GM23338 (cell line): ENCODE measurements around the gene CYB5A. TPM values are rescaled to one million over a fixed set of nuclear protein-coding genes. Genes with fewer than 3 reads are reported as not detected.

Experiments
- ATAC-seq: fragments of 200-7000 bp; cut with Tn5 transposase; 3 replicates; pipeline ENCODE4 v1.9.1; 2020
- DNase-seq: peaks from one replicate; pipeline ENCODE4 v3.0.0-alpha.2; 2015; ENCODE audit warnings: low spot score
- H2AFZ ChIP-seq: fragments of 200-600 bp; sonication (generic); 2 replicates; pipeline ENCODE4 v1.8.0; 2016; ENCODE audit warnings: antibody characterized with exemption, mild to moderate bottlenecking, moderate library complexity
- H3F3A ChIP-seq: fragments of 200-600 bp; sonication (generic); replicated peaks from 2 replicates; pipeline ENCODE4 v1.8.0; 2017; ENCODE audit warnings: antibody characterized with exemption, mixed run types, low read depth
- H3K27ac ChIP-seq: fragments of 200-600 bp; sonication (generic); 2 replicates; pipeline ENCODE4 v1.6.1; 2016; ENCODE audit warnings: low read depth
- H3K27me3 ChIP-seq: fragments of 200-600 bp; sonication (generic); 2 replicates; pipeline ENCODE4 v1.8.0; 2016; ENCODE audit warnings: mild to moderate bottlenecking, mixed run types, moderate library complexity; ENCODE audit not compliant: insufficient read depth
- H3K36me3 ChIP-seq: fragments of 200-600 bp; sonication (generic); 2 replicates; pipeline ENCODE4 v1.8.0; 2016; ENCODE audit warnings: mild to moderate bottlenecking; ENCODE audit not compliant: insufficient read depth
- H3K4me1 ChIP-seq: fragments of 200-600 bp; sonication (generic); 2 replicates; pipeline ENCODE4 v1.8.0; 2016; ENCODE audit warnings: mild to moderate bottlenecking, moderate library complexity; ENCODE audit not compliant: insufficient read depth
- H3K4me2 ChIP-seq: fragments of 200-600 bp; sonication (generic); 2 replicates; pipeline ENCODE4 v1.7.1; 2017; ENCODE audit warnings: mixed run types
- H3K4me3 ChIP-seq: fragments of 200-600 bp; sonication (generic); 2 replicates; pipeline ENCODE4 v1.6.1; 2016; ENCODE audit warnings: mixed run types
- H3K79me2 ChIP-seq: fragments of 200-600 bp; sonication (generic); replicated peaks from 2 replicates; pipeline ENCODE4 v1.8.0; 2017; ENCODE audit warnings: mild to moderate bottlenecking; ENCODE audit not compliant: insufficient read depth
- H3K9me2 ChIP-seq: fragments of 200-600 bp; sonication (generic); 2 replicates; pipeline ENCODE4 v1.8.0; 2017; ENCODE audit not compliant: insufficient read depth
- H4K20me1 ChIP-seq: fragments of 200-600 bp; sonication (generic); replicated peaks from 2 replicates; pipeline ENCODE4 v1.8.0; 2017; ENCODE audit warnings: mild to moderate bottlenecking; ENCODE audit not compliant: insufficient read depth
- H3K27ac Mint-ChIP-seq: 2 replicates; pipeline ENCODE4 v1.8.0; 2020; ENCODE audit warnings: inconsistent platforms, mild to moderate bottlenecking, moderate library complexity, mixed read lengths
- H3K27me3 Mint-ChIP-seq: 3 replicates; pipeline ENCODE4 v1.8.0; 2022; ENCODE audit warnings: low read depth, mild to moderate bottlenecking, moderate library complexity, mixed read lengths, inconsistent platforms; ENCODE audit not compliant: insufficient read depth, poor library complexity
- H3K36me3 Mint-ChIP-seq: 3 replicates; pipeline ENCODE4 v1.8.0; 2021; ENCODE audit warnings: low read depth, mild to moderate bottlenecking, inconsistent platforms, moderate library complexity, mixed read lengths
- H3K4me1 Mint-ChIP-seq: 3 replicates; pipeline ENCODE4 v1.8.0; 2020; ENCODE audit warnings: mild to moderate bottlenecking, inconsistent platforms, mixed read lengths
- H3K4me3 Mint-ChIP-seq: 3 replicates; pipeline ENCODE4 v1.8.0; 2021; ENCODE audit warnings: moderate library complexity, mild to moderate bottlenecking, inconsistent platforms, mixed read lengths
- H3K9me3 Mint-ChIP-seq: 3 replicates; pipeline ENCODE4 v1.8.0; 2020; ENCODE audit warnings: moderate library complexity, mild to moderate bottlenecking, inconsistent platforms, mixed read lengths
- CREB1 ChIP-seq: fragments of 250-450 bp; sonication (Bioruptor Pico); IDR thresholded peaks from 2 replicates; pipeline ENCODE4 v1.5.0; 2020; ENCODE audit warnings: low read depth, mild to moderate bottlenecking, moderate library complexity
- JUNB ChIP-seq: IDR thresholded peaks from one replicate; pipeline ENCODE4 v1.6.1; 2016; ENCODE audit warnings: antibody characterized with exemption; ENCODE audit not compliant: unreplicated experiment
- NANOG ChIP-seq: IDR thresholded peaks from 2 replicates; pipeline ENCODE4 v1.6.1; 2016; ENCODE audit warnings: antibody characterized with exemption, borderline replicate concordance
- POLR2AphosphoS5 ChIP-seq: IDR thresholded peaks from 2 replicates; pipeline ENCODE4 v1.6.1; 2016; ENCODE audit warnings: antibody characterized with exemption, low read depth
- STAT1 ChIP-seq: IDR thresholded peaks from one replicate; pipeline ENCODE4 v1.6.1; 2016; ENCODE audit warnings: antibody characterized with exemption; ENCODE audit not compliant: unreplicated experiment
- ZNF114 ChIP-seq: fragments of 250-450 bp; sonication (Bioruptor Pico); IDR thresholded peaks from 2 replicates; pipeline ENCODE4 v1.5.0; 2020; ENCODE audit warnings: mild to moderate bottlenecking, moderate library complexity
- ZNF331 ChIP-seq: fragments of 250-450 bp; sonication (Bioruptor Pico); IDR thresholded peaks from 2 replicates; pipeline ENCODE4 v1.5.0; 2020; ENCODE audit warnings: low read depth, mild to moderate bottlenecking, moderate library complexity
- polyA plus RNA-seq: library from polyadenylated mRNA; unstranded; fragments of >200 nt; fragmentation: Nextera tagmentation; extraction: Ambion mirVana; gene quantifications from 2 replicates; pipeline ENCODE4 v1.2.1, GENCODE V29; 2016
- total RNA-seq: library from RNA; depleted of rRNA; stranded (reverse); fragments of >200 nt; shearing (Covaris generic); gene quantifications from 2 replicates; pipeline ENCODE4 v1.2.3, GENCODE V29; 2014
- TF ChIP-seq, protein P1 (sequence below): IDR thresholded peaks from 2 replicates; pipeline ENCODE4 v1.6.1; 2016; ENCODE audit warnings: antibody characterized with exemption
- TF ChIP-seq, protein P2 (sequence below): IDR thresholded peaks from one replicate; pipeline ENCODE4 v1.6.1; 2018; ENCODE audit warnings: antibody characterized with exemption; ENCODE audit not compliant: unreplicated experiment
- TF ChIP-seq, protein P3 (sequence below), 2 experiments: fragments of 200-600 bp in 1 of 2; sonication (generic) in 1 of 2; conservative IDR thresholded peaks; 2 replicates each; pipeline versions ENCODE4 v1.5.1 to v1.6.1; 2016 to 2017; ENCODE audit warnings: antibody characterized with exemption in 2 of 2, low read depth in 2 of 2, mild to moderate bottlenecking in 2 of 2, moderate library complexity in 1 of 2

CYB5A gene
- total and polyA plus RNA-seq, 2 experiments from 2014 or later, result 136 to 283 TPM

DNA sequence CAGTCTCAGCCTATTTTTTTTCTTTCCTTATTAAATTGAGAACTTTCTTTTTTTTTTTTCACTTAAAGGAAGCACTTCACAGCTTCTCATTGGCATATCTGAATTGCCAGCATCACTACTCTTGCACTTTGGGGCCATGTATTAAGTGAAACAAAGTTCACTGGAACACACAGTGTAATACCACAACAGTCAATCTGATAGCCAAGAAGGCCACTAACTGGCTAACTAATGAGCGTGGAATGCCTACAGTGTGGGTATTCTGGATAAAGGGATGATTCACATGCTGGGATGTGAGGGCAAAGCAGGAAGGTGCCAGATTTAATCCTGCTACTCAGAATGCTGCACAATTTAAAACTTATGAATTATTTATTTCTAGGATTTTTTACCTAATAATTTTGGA lies 12.2 kb upstream of the CYB5A start:
- H3K4me3 ChIP-seq, result no peak overlapping the region
- H3K27me3 ChIP-seq, result no peaks in the 10 kb centered on the region
- no peaks in the 10 kb centered on the region for H3F3A ChIP-seq
- ATAC-seq (no peak), DNase-seq (no peak)
- H3K79me2 ChIP-seq, result no peaks in the 10 kb centered on the region
- no peak overlapping the region for H3K4me2 ChIP-seq
- no peak overlapping the region for H2AFZ ChIP-seq
- H3K4me1 Mint-ChIP-seq, result peaks cover 4% of the 10 kb centered on the region; the same call in 2 of the 3 replicates
- no peaks in the 10 kb centered on the region for H3K9me2 ChIP-seq
- no peaks in the 10 kb centered on the region for H3K4me1 ChIP-seq
- H3K27me3 Mint-ChIP-seq, result no peaks in the 10 kb centered on the region
- 0 out of 2 replicates have a peak, but pooled peaks cover 4% of the 10 kb centered on the region for H3K36me3 ChIP-seq
- H3K36me3 Mint-ChIP-seq, result peaks cover 9% of the 10 kb centered on the region; the same call in 2 of the 3 replicates
- no peak overlapping the region for H3K27ac Mint-ChIP-seq
- no peaks in the 10 kb centered on the region for H4K20me1 ChIP-seq
- no peak overlapping the region for H3K4me3 Mint-ChIP-seq
- H3K27ac ChIP-seq, result no peak overlapping the region
- peaks cover 9% of the 10 kb centered on the region; the same call in 2 of the 3 replicates for H3K9me3 Mint-ChIP-seq
- TF ChIP-seq CREB1 (CRISPR knock-in tag), result no peak
- no peak for TF ChIP-seq ZNF114 (CRISPR knock-in tag)
- no peak for TF ChIP-seq NANOG
- TF ChIP-seq POLR2AphosphoS5, result no peak
- TF ChIP-seq, protein P1, sequence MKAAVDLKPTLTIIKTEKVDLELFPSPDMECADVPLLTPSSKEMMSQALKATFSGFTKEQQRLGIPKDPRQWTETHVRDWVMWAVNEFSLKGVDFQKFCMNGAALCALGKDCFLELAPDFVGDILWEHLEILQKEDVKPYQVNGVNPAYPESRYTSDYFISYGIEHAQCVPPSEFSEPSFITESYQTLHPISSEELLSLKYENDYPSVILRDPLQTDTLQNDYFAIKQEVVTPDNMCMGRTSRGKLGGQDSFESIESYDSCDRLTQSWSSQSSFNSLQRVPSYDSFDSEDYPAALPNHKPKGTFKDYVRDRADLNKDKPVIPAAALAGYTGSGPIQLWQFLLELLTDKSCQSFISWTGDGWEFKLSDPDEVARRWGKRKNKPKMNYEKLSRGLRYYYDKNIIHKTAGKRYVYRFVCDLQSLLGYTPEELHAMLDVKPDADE, result no peak

DNA sequence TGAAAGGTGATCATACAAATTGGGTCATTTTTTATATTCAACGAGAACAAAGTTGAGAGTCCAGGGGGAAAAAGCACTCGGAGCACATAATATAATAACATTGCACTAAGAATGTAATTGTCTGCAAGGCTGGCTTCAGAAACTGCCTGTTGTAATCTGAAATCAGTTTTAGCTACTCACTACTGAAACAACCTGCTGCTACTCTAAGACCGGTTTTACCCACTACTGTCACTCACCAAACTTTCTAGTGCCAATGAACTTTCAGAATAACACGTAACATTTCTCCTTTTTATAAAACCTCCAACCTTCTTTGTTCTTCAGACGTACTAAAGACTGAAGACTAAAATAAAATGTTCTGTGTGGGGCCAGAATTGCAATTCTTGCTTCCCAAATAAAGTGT lies 11.5 kb upstream of the CYB5A start:
- Histone ChIP-seq H4K20me1 (no peaks in the 10 kb centered on the region), H3F3A (no peaks in the 10 kb centered on the region), H3K27ac (no peak overlapping the region), H3K4me3 (no peak overlapping the region), H3K27me3 (no peaks in the 10 kb centered on the region), H2AFZ (no peak overlapping the region), H3K36me3 (0 out of 2 replicates have a peak, but pooled peaks cover 5% of the 10 kb centered on the region), H3K4me1 (no peaks in the 10 kb centered on the region), H3K9me2 (no peaks in the 10 kb centered on the region), H3K4me2 (no peak overlapping the region), H3K79me2 (no peaks in the 10 kb centered on the region)
- Mint-ChIP-seq H3K9me3 (peaks cover 13% of the 10 kb centered on the region; the same call in 2 of the 3 replicates), H3K27me3 (peaks cover 1% of the 10 kb centered on the region), H3K27ac (no peak overlapping the region), H3K36me3 (peaks cover 14% of the 10 kb centered on the region; the same call in 2 of the 3 replicates), H3K4me1 (peaks cover 10% of the 10 kb centered on the region), H3K4me3 (no peak overlapping the region)
- ATAC-seq (no peak), DNase-seq (no peak)
- TF ChIP-seq, protein P1, result no peak
- TF ChIP-seq JUNB (no peak), ZNF114 (CRISPR knock-in tag) (no peak), POLR2AphosphoS5 (no peak), STAT1 (no peak), ZNF331 (CRISPR knock-in tag) (no peak), NANOG (no peak)
- TF ChIP-seq, protein P2, sequence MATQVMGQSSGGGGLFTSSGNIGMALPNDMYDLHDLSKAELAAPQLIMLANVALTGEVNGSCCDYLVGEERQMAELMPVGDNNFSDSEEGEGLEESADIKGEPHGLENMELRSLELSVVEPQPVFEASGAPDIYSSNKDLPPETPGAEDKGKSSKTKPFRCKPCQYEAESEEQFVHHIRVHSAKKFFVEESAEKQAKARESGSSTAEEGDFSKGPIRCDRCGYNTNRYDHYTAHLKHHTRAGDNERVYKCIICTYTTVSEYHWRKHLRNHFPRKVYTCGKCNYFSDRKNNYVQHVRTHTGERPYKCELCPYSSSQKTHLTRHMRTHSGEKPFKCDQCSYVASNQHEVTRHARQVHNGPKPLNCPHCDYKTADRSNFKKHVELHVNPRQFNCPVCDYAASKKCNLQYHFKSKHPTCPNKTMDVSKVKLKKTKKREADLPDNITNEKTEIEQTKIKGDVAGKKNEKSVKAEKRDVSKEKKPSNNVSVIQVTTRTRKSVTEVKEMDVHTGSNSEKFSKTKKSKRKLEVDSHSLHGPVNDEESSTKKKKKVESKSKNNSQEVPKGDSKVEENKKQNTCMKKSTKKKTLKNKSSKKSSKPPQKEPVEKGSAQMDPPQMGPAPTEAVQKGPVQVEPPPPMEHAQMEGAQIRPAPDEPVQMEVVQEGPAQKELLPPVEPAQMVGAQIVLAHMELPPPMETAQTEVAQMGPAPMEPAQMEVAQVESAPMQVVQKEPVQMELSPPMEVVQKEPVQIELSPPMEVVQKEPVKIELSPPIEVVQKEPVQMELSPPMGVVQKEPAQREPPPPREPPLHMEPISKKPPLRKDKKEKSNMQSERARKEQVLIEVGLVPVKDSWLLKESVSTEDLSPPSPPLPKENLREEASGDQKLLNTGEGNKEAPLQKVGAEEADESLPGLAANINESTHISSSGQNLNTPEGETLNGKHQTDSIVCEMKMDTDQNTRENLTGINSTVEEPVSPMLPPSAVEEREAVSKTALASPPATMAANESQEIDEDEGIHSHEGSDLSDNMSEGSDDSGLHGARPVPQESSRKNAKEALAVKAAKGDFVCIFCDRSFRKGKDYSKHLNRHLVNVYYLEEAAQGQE, result no peak
- TF ChIP-seq, protein P3, sequence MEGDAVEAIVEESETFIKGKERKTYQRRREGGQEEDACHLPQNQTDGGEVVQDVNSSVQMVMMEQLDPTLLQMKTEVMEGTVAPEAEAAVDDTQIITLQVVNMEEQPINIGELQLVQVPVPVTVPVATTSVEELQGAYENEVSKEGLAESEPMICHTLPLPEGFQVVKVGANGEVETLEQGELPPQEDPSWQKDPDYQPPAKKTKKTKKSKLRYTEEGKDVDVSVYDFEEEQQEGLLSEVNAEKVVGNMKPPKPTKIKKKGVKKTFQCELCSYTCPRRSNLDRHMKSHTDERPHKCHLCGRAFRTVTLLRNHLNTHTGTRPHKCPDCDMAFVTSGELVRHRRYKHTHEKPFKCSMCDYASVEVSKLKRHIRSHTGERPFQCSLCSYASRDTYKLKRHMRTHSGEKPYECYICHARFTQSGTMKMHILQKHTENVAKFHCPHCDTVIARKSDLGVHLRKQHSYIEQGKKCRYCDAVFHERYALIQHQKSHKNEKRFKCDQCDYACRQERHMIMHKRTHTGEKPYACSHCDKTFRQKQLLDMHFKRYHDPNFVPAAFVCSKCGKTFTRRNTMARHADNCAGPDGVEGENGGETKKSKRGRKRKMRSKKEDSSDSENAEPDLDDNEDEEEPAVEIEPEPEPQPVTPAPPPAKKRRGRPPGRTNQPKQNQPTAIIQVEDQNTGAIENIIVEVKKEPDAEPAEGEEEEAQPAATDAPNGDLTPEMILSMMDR (conservative IDR thresholded peaks at IDR 0.05; ENCODE audit: low read depth in 2 of 2), result no peak
